Upper lobe of left lung (tissue), 6 donors: ENCODE measurements around the gene TTC28. TPM values are rescaled to one million over a fixed set of nuclear protein-coding genes. Genes with fewer than 3 reads are reported as not detected.

Experiments
- ATAC-seq, 2 donors: fragments of 200-7000 bp; cut with Tn5 transposase; one replicate each; pipeline ENCODE4 v1.9.1; 2022; ENCODE audit warnings: mild to moderate bottlenecking in 2 of 2, moderate library complexity in 2 of 2; ENCODE audit not compliant: low FRiP score in 2 of 2
- DNase-seq, 2 donors: peaks; one replicate each; pipeline ENCODE4 v3.0.0-alpha.2; 2019 to 2020
- H3K27ac ChIP-seq, 4 donors: fragments of 200-600 bp; sonication (generic); one replicate each; pipeline ENCODE4 v1.5.1; 2016 to 2019
- H3K27me3 ChIP-seq, 4 donors: fragments of 200-600 bp; sonication (generic); one replicate each; pipeline ENCODE4 v1.5.1; 2017 to 2019
- H3K36me3 ChIP-seq, 4 donors: fragments of 200-600 bp; sonication (generic); one replicate each; pipeline ENCODE4 v1.5.1; 2016 to 2019
- H3K4me1 ChIP-seq, 4 donors: fragments of 200-600 bp; sonication (generic); one replicate each; pipeline ENCODE4 v1.5.1; 2018 to 2019
- H3K4me3 ChIP-seq, 4 donors: fragments of 200-600 bp; sonication (generic); one replicate each; pipeline ENCODE4 v1.5.1; 2017 to 2019; ENCODE audit warnings: mild to moderate bottlenecking in 2 of 4, moderate library complexity in 1 of 4
- H3K9me3 ChIP-seq, 4 donors: fragments of 200-600 bp; sonication (generic); one replicate each; pipeline ENCODE4 v1.5.1; 2018 to 2019
- EP300 ChIP-seq, 4 donors: sonication (generic); formaldehyde crosslinking; IDR thresholded peaks; one replicate each; pipeline ENCODE4 v1.5.1; 2017; ENCODE audit warnings: antibody characterized with exemption in 4 of 4, control low read depth in 2 of 4
- POLR2A ChIP-seq, 4 donors: fragments of 450-650 bp; IDR thresholded peaks; one replicate each; pipeline ENCODE4 v1.5.1; 2016 to 2017; ENCODE audit warnings: antibody characterized with exemption in 4 of 4, mild to moderate bottlenecking in 2 of 4
- POLR2AphosphoS5 ChIP-seq, 2 donors: sonication (generic); formaldehyde crosslinking; IDR thresholded peaks; one replicate each; pipeline ENCODE4 v1.5.1; 2017; ENCODE audit warnings: antibody characterized with exemption in 2 of 2
- WGBS, 2 donors: methylation state at CpG; one replicate each; pipeline ENCODE4 v1.1.5; 2017 to 2018; 5-methylcytosine and 5-hydroxymethylcytosine counted together
- total RNA-seq, 6 donors: library from RNA; depleted of rRNA in 4 of 6; stranded (reverse); fragments of >200 nt in 4 of 6; gene quantifications; one replicate each; pipeline versions ENCODE4 v1.1.0 to v1.2.1, GENCODE V29; 2016 to 2021
- TF ChIP-seq, protein P1 (sequence below), 6 experiments: fragments of 450-650 bp in 4 of 6; fragments of 200-600 bp in 2 of 6; sonication (generic) in 2 of 6; IDR thresholded peaks; one replicate each; pipeline ENCODE4 v1.5.1; 2016 to 2019; ENCODE audit warnings: antibody characterized with exemption in 6 of 6
- donor health status: DM: no; HTN: no; CAD: no; lungs with moderate emphysema.
- donor health status: DM: no; HTN: yes; CAD: no; lungs with severe emphysema.

The TTC28 gene
- total RNA-seq, 6 donors from 2014 or later, result 30.1 to 69.4 (median 41.4) TPM

DNA sequence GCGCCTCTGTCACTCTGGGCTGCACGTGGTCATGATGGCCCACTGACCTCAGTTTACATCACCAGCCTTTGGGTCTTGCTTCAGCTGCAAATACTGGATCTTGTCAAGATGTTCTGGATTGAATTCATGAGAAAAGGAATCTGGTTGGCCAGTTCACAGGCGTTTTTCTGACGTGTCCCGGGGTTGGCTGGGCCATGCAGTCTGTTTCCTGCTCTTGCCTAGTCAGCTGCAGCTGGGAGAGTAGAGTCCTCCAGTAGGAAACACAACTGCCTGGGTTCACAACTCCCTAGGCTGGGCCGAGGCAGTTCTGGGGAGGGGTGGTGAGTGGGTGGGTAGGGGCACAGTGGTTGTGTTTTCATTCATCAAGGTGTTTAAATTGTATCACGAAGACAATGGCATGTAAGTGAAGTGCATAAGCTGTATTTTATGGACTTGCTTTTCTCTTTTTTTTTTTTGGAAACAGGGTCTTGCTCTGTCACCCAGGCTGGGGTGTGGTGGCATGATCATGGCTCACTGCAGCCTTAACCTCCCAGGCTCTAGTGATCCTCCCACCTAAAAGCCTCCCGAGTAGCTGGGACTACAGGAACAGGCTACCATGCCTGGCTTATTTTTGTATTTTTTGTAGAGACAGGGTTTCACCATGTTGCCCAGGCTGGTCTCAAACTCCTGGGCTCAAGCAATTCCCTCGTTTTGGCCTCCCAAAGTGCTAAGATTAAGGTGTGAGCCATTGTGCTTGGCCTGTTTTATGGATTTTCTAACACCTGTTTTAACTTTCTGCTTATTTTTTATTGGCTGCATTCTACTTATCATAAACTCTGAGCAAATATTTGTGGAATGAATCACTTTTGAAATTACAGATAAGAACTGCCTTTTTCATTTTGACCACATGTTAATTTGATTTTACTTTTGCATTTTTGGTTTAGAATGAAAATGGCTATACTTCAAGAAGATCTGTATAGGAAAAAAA lies 706.6 kb downstream of the TTC28 start:
- no peaks in the 10 kb centered on the region for H3K27me3 ChIP-seq
- ATAC-seq (no peak), DNase-seq (no peak)
- no peaks in the 10 kb centered on the region for H3K36me3 ChIP-seq
- H3K9me3 ChIP-seq, result no peaks in the 10 kb centered on the region
- H3K4me1 ChIP-seq, result no peaks in the 10 kb centered on the region
- TF ChIP-seq POLR2A (IDR thresholded peaks at IDR 0.05), result no peak
- TF ChIP-seq, protein P1, sequence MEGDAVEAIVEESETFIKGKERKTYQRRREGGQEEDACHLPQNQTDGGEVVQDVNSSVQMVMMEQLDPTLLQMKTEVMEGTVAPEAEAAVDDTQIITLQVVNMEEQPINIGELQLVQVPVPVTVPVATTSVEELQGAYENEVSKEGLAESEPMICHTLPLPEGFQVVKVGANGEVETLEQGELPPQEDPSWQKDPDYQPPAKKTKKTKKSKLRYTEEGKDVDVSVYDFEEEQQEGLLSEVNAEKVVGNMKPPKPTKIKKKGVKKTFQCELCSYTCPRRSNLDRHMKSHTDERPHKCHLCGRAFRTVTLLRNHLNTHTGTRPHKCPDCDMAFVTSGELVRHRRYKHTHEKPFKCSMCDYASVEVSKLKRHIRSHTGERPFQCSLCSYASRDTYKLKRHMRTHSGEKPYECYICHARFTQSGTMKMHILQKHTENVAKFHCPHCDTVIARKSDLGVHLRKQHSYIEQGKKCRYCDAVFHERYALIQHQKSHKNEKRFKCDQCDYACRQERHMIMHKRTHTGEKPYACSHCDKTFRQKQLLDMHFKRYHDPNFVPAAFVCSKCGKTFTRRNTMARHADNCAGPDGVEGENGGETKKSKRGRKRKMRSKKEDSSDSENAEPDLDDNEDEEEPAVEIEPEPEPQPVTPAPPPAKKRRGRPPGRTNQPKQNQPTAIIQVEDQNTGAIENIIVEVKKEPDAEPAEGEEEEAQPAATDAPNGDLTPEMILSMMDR (IDR thresholded peaks at IDR 0.05), result no peak
- no peak for TF ChIP-seq POLR2AphosphoS5 (IDR thresholded peaks at IDR 0.05)
- no peak for TF ChIP-seq EP300 (IDR thresholded peaks at IDR 0.05)
- no peak overlapping the region for H3K4me3 ChIP-seq
- no peak overlapping the region for H3K27ac ChIP-seq
- 82 to 83% methylated on average over 9 of the region's 9 CpGs for WGBS, 2 donors

DNA sequence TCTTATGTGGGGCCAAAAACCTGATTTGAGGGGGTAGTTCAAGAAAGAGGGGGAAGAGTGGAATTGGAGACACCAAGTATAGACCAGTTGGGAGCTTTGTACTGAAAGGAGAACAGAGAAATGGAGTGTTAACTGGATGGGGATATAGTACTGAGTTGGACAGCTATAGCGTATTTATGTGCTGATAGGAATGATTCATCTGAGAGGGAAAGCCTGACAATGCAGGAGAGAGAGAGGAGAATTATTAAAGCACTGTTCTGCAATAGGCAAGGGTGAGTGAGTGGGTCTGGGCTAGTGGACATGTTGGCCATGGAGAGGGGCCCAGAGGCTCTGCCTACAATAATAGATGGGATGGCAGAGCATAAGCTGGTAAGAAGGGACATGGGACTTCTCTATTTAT lies 707.7 kb downstream of the TTC28 start:
- TF ChIP-seq POLR2AphosphoS5 (IDR thresholded peaks at IDR 0.05) (no peak), EP300 (IDR thresholded peaks at IDR 0.05) (no peak), POLR2A (IDR thresholded peaks at IDR 0.05) (no peak)
- TF ChIP-seq, protein P1 (IDR thresholded peaks at IDR 0.05), result no peak
- H3K27me3 ChIP-seq, result no peaks in the 10 kb centered on the region
- H3K36me3 ChIP-seq, result no peaks in the 10 kb centered on the region
- ATAC-seq (no peak), DNase-seq (no peak)
- no peaks in the 10 kb centered on the region for H3K4me1 ChIP-seq
- H3K9me3 ChIP-seq, result no peaks in the 10 kb centered on the region
- H3K27ac ChIP-seq, result no peak overlapping the region
- no peak overlapping the region for H3K4me3 ChIP-seq
- 95 to 100% methylated on average over 1 of the region's 1 CpG for WGBS, 2 donors

DNA sequence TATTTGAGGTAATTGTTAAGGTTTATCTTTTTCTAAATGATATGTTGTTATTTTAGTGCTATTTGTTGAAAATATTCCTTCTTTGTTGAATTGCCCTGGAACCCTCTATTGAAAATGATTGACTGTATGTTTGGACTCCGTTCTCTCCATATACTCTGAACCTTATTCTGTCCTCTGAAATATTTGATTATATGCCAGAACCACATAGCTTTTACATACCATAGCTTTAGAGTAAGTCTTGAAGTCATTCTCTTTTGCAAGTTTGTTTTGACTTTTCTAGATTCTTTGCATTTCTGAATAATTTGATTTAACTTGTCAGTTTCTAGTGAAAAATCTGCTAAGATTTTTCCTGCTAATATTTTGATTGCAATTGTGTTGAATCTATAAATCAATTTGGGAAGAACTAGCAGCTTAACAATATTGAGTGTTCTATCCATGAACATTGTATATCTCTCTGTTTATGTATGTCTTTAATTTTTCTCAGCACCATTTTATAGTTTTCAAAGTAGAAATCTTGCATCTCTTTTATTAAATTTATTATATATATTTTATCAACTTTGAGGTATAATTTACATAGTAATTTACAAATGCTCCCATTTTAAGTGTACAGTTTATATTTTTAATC lies 708.9 kb downstream of the TTC28 start:
- Histone ChIP-seq H3K9me3 (no peaks in the 10 kb centered on the region), H3K36me3 (no peaks in the 10 kb centered on the region), H3K27me3 (no peaks in the 10 kb centered on the region), H3K4me3 (no peak overlapping the region), H3K27ac (no peak overlapping the region), H3K4me1 (no peaks in the 10 kb centered on the region)
- no peak for ATAC-seq
- DNase-seq, result no peak
- TF ChIP-seq POLR2AphosphoS5 (IDR thresholded peaks at IDR 0.05) (no peak), EP300 (IDR thresholded peaks at IDR 0.05) (no peak), POLR2A (IDR thresholded peaks at IDR 0.05) (no peak)
- TF ChIP-seq, protein P1 (IDR thresholded peaks at IDR 0.05), result no peak
- WGBS, 2 donors, result 90 to 97% methylated on average over 1 of the region's 1 CpG

DNA sequence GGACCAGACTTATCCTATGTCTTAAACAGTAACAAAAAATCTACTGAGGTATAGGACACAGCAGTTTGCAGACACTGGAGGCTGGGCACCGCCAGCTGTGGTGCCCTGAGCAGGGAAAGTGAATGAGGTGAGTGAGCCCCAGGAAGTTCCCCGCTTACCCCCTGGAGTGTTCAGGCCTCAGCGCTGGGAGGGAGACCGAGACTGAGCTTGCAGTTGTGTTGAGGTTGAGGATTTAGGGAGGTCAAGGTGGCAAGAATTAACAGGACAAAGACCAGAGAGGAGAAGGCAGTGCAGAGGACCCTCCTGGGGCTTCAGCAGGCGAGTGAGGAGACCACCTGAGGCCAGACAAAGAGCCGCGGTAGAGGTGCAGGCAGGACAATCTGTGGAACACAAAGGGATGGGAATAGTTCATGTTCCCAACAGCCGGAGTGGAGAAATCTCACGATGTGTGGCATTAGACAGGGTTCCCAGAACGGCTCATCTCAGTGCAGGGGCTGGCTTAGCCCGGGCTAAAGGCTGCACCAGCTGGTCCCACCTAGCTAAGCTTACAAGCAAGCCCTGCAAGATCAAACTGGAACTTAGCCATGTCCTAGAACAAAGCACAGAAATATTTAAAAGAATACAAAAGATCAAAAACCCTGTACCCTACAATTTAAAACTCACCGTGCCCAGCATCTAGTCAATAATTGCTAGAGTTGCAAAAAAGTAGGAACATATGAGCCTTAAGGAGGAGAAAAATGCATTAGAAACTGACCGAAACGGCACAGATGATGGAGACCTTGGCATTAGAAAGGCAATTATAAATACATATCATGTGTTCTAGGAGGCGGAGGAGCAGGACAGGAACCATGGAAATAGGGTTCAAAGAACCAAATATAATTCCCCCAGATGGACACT lies 713.2 kb downstream of the TTC28 start:
- no peak overlapping the region for H3K27ac ChIP-seq
- no peaks in the 10 kb centered on the region for H3K9me3 ChIP-seq
- DNase-seq, result no peak
- no peak for ATAC-seq
- peaks cover 0 to 3% (median 0%) of the 10 kb centered on the region in 4 donors for H3K4me1 ChIP-seq
- H3K36me3 ChIP-seq, result no peaks in the 10 kb centered on the region
- H3K4me3 ChIP-seq, result no peak overlapping the region
- H3K27me3 ChIP-seq, result no peaks in the 10 kb centered on the region
- TF ChIP-seq, protein P1 (IDR thresholded peaks at IDR 0.05), result no peak
- no peak for TF ChIP-seq POLR2A (IDR thresholded peaks at IDR 0.05)
- TF ChIP-seq EP300 (IDR thresholded peaks at IDR 0.05), result no peak
- no peak for TF ChIP-seq POLR2AphosphoS5 (IDR thresholded peaks at IDR 0.05)
- 91 to 93% methylated on average over 15 of the region's 15 CpGs for WGBS, 2 donors
